ENCODE measurements around the gene ZNF765.
"Not testable (repeated sequence)": the region's sequence is repeated elsewhere in the genome, so short reads cannot be mapped to it uniquely, and the experiment has no call there.

ZNF765 gene

GRCh38 chr19:53396525-53396868 lies 1.5 kb downstream of the ZNF765 start:
- H3K36me3 ChIP-seq, result peaks cover 28 to 41% (median 31%) of the 10 kb centered on the region in 3 donors
- no peak for TF ChIP-seq CTCF (IDR thresholded peaks at IDR 0.05)
- peaks cover 5 to 21% (median 14%) of the 10 kb centered on the region in 4 donors for H3K4me1 ChIP-seq
- intact Hi-C loops (cut with DNase I; ENCODE audit: low total_unique reads), result no loop called here
- H3K27ac ChIP-seq, result peak overlapping the region in 1 of 2 donors; percentile 87
- no peaks in the 10 kb centered on the region for H3K27me3 ChIP-seq
- no peaks in the 10 kb centered on the region for H3K9me3 ChIP-seq
- peak overlapping the region in 1 of 2 donors; percentile 83 for H3K4me3 ChIP-seq
- DNase-seq, result no peak

- H3K27ac ChIP-seq; H3K27me3 ChIP-seq; H3K4me3 ChIP-seq; H3K9me3 ChIP-seq; intact Hi-C loops (cut with DNase I; ENCODE audit: low total_unique reads); DNase-seq: not testable (repeated sequence)
- peaks cover 5 to 21% (median 14%) of the 10 kb centered on the region in 4 donors for H3K4me1 ChIP-seq
- H3K36me3 ChIP-seq, result peaks cover 42 to 55% (median 46%) of the 10 kb centered on the region in 3 donors
These were observed 3.0 kb downstream of the ZNF765 start for GRCh38 chr19:53397918-53398317.

GRCh38 chr19:53409505-53410204 lies 14.7 kb downstream of the ZNF765 start:
- peaks cover 49 to 79% (median 67%) of the 10 kb centered on the region in 3 donors for H3K36me3 ChIP-seq
- H3K9me3 ChIP-seq, result peaks cover 6 to 77% (median 63%) of the 10 kb centered on the region in 3 donors
- no peak for TF ChIP-seq CTCF (IDR thresholded peaks at IDR 0.05)
- intact Hi-C loops (cut with DNase I; ENCODE audit: low total_unique reads), result no loop called here
- no peaks in the 10 kb centered on the region for H3K4me1 ChIP-seq
- H3K27me3 ChIP-seq, result no peaks in the 10 kb centered on the region
- H3K27ac ChIP-seq, result no peak overlapping the region
- H3K4me3 ChIP-seq, result no peak overlapping the region
- DNase-seq, result no peak

- H3K4me1 ChIP-seq, H3K4me3 ChIP-seq, H3K27me3 ChIP-seq, H3K9me3 ChIP-seq, H3K27ac ChIP-seq, H3K36me3 ChIP-seq, DNase-seq: not testable (repeated sequence)
- intact Hi-C loops (cut with DNase I; ENCODE audit: low total_unique reads), result loop anchor here (5.0 to 10.0 kb wide), 2 partner anchors 94 to 327 kb away; no protein-coding TSS in a partner anchor
These were observed 25.8 kb downstream of the ZNF765 start for GRCh38 chr19:53420520-53421315.

GRCh38 chr19:53422551-53422950 lies 27.6 kb downstream of the ZNF765 start:
- DNase-seq, result no peak
- peaks cover 0 to 4% (median 0%) of the 10 kb centered on the region in 4 donors for H3K4me1 ChIP-seq
- no peak overlapping the region for H3K27ac ChIP-seq
- H3K36me3 ChIP-seq, result no peaks in the 10 kb centered on the region
- no peak for TF ChIP-seq CTCF (IDR thresholded peaks at IDR 0.05)
- no peaks in the 10 kb centered on the region for H3K27me3 ChIP-seq
- no peak overlapping the region for H3K4me3 ChIP-seq
- intact Hi-C loops (cut with DNase I; ENCODE audit: low total_unique reads), result loop anchor here (5.0 to 10.0 kb wide), 2 partner anchors 92 to 325 kb away; no protein-coding TSS in a partner anchor
- no peaks in the 10 kb centered on the region for H3K9me3 ChIP-seq

- H3K4me1 ChIP-seq, H3K36me3 ChIP-seq, DNase-seq, H3K9me3 ChIP-seq, H3K4me3 ChIP-seq, H3K27ac ChIP-seq, H3K27me3 ChIP-seq: not testable (repeated sequence)
- intact Hi-C loops (cut with DNase I; ENCODE audit: low total_unique reads), result loop anchor here (5.0 to 10.0 kb wide), 2 partner anchors 92 to 324 kb away; no protein-coding TSS in a partner anchor
These were observed 28.1 kb downstream of the ZNF765 start for GRCh38 chr19:53423074-53423473.

- not testable (repeated sequence) for H3K4me3 ChIP-seq, DNase-seq, H3K36me3 ChIP-seq, H3K9me3 ChIP-seq, H3K27ac ChIP-seq, H3K4me1 ChIP-seq, H3K27me3 ChIP-seq
- intact Hi-C loops (cut with DNase I; ENCODE audit: low total_unique reads), result loop anchor here (5.0 to 10.0 kb wide), 2 partner anchors 91 to 324 kb away; no protein-coding TSS in a partner anchor
These were observed 28.7 kb downstream of the ZNF765 start for GRCh38 chr19:53423680-53424079.
